Smooth muscle cell (in vitro differentiated cells): ENCODE data around the gene RABEP2. TPM values are rescaled to one million over a fixed set of nuclear protein-coding genes. Genes with fewer than 3 reads are reported as not detected.
"Not testable (repeated sequence)": the region's sequence is repeated elsewhere in the genome, so short reads cannot be mapped to it uniquely, and the experiment has no call there.

Experiments used
- DNase-seq: peaks from one replicate; lab custom pipeline; 2025; ENCODE audit not compliant: unreplicated experiment; lab: John Stamatoyannopoulos, UW
- H2AFZ ChIP-seq: fragments of 200-600 bp; sonication (generic); 2 replicates; pipeline ENCODE4 v1.6.0; 2016; ENCODE audit warnings: antibody characterized with exemption, low read depth, mild to moderate bottlenecking
- H3F3A ChIP-seq: fragments of 200-600 bp; sonication (generic); 2 replicates; pipeline ENCODE4 v1.6.0; 2017; ENCODE audit warnings: antibody characterized with exemption, low read depth
- H3K27ac ChIP-seq: fragments of 200-600 bp; sonication (generic); 2 replicates; pipeline ENCODE4 v1.5.1; 2016; ENCODE audit warnings: low read depth, mild to moderate bottlenecking
- H3K27me3 ChIP-seq: fragments of 200-600 bp; sonication (generic); 2 replicates; pipeline ENCODE4 v1.6.1; 2016; ENCODE audit warnings: low read depth, mild to moderate bottlenecking
- H3K36me3 ChIP-seq: fragments of 200-600 bp; sonication (generic); 2 replicates; pipeline ENCODE4 v1.5.1; 2016; ENCODE audit warnings: low read depth
- H3K4me1 ChIP-seq: fragments of 200-600 bp; sonication (generic); 2 replicates; pipeline ENCODE4 v1.5.1; 2016; ENCODE audit warnings: low read depth
- H3K4me2 ChIP-seq: fragments of 200-600 bp; sonication (generic); 2 replicates; pipeline ENCODE4 v1.6.0; 2016; ENCODE audit warnings: mild to moderate bottlenecking
- H3K4me3 ChIP-seq: fragments of 200-600 bp; sonication (generic); 2 replicates; pipeline ENCODE4 v1.5.1; 2016; ENCODE audit warnings: mild to moderate bottlenecking
- H3K79me2 ChIP-seq: fragments of 200-600 bp; sonication (generic); 2 replicates; pipeline ENCODE4 v1.6.0; 2016; ENCODE audit warnings: low read depth, mild to moderate bottlenecking
- H3K9ac ChIP-seq: fragments of 200-600 bp; sonication (generic); 2 replicates; pipeline ENCODE4 v1.6.0; 2016; ENCODE audit warnings: low read depth
- H3K9me3 ChIP-seq: fragments of 200-600 bp; sonication (generic); replicated peaks from 2 replicates; pipeline ENCODE4 v1.5.1; 2016; ENCODE audit warnings: low read depth
- H4K20me1 ChIP-seq: fragments of 200-600 bp; sonication (generic); 2 replicates; pipeline ENCODE4 v1.6.0; 2016; ENCODE audit warnings: low read depth
- WGBS: methylation state at CpG from one replicate; pipeline ENCODE4 v1.1.7; 2016; ENCODE audit warnings: low lambda C conversion rate; 5-methylcytosine and 5-hydroxymethylcytosine counted together
- polyA plus RNA-seq: library from polyadenylated mRNA; unstranded; fragments of >200 nt; fragmentation: Nextera tagmentation; extraction: Ambion mirVana; gene quantifications from 2 replicates; pipeline ENCODE4 v1.2.1, GENCODE V29; 2016
- total RNA-seq: library from RNA; depleted of rRNA; stranded (reverse); fragments of >200 nt; gene quantifications from 2 replicates; pipeline ENCODE4 v1.2.3, GENCODE V29; 2014
- TF ChIP-seq, protein P1 (sequence below): fragments of 200-600 bp; sonication (generic); IDR thresholded peaks from 2 replicates; pipeline ENCODE4 v1.5.1; 2017; ENCODE audit warnings: borderline replicate concordance, mild to moderate bottlenecking, antibody characterized with exemption; ENCODE audit not compliant: insufficient read depth, poor library complexity, severe bottlenecking

The RABEP2 gene
- total and polyA plus RNA-seq, 2 experiments from 2014 or later = 14.7 to 16.6 TPM

DNA sequence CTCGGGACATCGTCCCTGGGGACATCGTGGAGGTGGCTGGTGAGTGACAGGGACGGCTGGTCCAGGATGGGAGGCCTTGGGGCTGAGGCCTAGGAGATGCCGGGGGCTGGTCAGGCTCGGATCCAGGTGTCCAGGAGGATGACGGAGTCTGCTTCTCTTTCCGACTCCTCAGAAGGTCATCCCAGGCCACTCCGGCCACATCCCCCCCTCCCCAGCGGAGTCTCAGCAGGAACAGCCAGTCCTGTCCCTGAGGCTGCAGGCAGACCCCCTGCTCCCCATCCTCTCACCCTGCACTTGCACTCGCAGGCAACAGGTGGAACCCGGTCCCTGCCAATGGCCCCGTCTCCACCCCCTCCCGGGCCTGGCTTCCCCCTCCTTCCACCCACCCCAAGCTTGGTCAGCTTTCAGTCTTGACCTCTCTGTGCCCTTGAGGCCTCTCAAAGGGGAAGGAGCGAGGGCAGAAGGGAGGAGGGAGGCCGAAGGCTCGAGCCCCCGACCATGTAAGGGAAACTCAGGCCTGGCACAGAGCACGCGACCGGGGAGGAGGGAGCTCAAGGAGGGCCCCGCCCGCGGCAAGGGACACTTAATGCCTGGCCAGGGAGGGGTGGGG, 42.4 kb downstream of the RABEP2 start:
- Histone ChIP-seq H3K27me3 (no peaks in the 10 kb centered on the region), H3F3A (no peaks in the 10 kb centered on the region), H3K4me3 (no peak overlapping the region), H3K9me3 (no peaks in the 10 kb centered on the region), H3K79me2 (no peaks in the 10 kb centered on the region), H2AFZ (no peak overlapping the region), H3K36me3 (no peaks in the 10 kb centered on the region), H4K20me1 (no peaks in the 10 kb centered on the region), H3K27ac (no peak overlapping the region), H3K4me1 (peaks cover 10% of the 10 kb centered on the region), H3K4me2 (no peak overlapping the region), H3K9ac (no peak overlapping the region)
- no peak for DNase-seq
- WGBS = 79% methylated on average over 14 of the region's 24 CpGs
- TF ChIP-seq, protein P1, sequence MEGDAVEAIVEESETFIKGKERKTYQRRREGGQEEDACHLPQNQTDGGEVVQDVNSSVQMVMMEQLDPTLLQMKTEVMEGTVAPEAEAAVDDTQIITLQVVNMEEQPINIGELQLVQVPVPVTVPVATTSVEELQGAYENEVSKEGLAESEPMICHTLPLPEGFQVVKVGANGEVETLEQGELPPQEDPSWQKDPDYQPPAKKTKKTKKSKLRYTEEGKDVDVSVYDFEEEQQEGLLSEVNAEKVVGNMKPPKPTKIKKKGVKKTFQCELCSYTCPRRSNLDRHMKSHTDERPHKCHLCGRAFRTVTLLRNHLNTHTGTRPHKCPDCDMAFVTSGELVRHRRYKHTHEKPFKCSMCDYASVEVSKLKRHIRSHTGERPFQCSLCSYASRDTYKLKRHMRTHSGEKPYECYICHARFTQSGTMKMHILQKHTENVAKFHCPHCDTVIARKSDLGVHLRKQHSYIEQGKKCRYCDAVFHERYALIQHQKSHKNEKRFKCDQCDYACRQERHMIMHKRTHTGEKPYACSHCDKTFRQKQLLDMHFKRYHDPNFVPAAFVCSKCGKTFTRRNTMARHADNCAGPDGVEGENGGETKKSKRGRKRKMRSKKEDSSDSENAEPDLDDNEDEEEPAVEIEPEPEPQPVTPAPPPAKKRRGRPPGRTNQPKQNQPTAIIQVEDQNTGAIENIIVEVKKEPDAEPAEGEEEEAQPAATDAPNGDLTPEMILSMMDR = no peak

DNA sequence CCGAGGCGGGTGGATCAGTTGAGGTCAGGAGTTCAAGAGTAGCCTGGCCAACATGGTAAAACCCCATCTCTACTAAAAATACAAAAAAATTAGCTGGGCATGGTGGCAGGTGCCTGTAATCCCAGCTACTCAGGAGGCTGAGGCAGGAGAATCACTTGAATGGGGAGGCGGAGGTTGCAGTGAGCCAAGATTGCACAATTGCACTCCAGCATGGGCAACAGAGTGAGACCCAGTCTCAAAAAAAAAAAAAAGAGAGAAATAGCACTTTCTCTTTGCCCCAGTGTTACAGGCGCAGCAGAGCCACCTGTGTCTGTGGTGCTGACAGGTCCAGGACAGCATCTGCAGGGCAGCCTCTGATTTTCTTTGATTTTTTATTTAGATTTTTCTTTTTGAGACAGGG, 43.5 kb downstream of the RABEP2 start:
- H3K4me1 ChIP-seq, DNase-seq, H3K4me3 ChIP-seq, H3F3A ChIP-seq, H3K9me3 ChIP-seq, H3K27me3 ChIP-seq, H3K4me2 ChIP-seq, H4K20me1 ChIP-seq, H3K79me2 ChIP-seq, H3K9ac ChIP-seq, H3K27ac ChIP-seq, H2AFZ ChIP-seq, H3K36me3 ChIP-seq: not testable (repeated sequence)
- 100% methylated on average over 4 of the region's 4 CpGs for WGBS

DNA sequence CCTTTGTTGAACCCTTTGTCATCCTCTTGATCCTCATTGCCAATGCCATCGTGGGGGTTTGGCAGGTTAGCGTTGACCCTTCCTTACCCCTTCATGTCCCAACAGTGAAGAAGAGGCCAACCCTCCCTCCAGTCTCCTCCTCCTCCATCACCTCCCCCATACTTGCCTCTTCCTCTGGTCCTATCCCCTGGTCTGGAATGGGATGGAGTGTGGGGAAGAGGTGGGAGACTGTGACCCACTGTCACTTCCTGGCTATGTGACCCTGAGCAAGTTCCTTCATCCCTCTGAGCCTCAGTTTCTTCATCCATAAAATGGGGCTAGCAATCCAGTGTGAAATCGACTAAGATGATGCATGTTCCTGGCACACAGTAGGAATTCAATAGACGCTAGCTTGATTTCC, 44.1 kb downstream of the RABEP2 start:
- no peak overlapping the region for H3K27ac ChIP-seq
- no peaks in the 10 kb centered on the region for H4K20me1 ChIP-seq
- H3K4me3 ChIP-seq = no peak overlapping the region
- no peak overlapping the region for H2AFZ ChIP-seq
- H3K9me3 ChIP-seq = no peaks in the 10 kb centered on the region
- H3K4me2 ChIP-seq = no peak overlapping the region
- 97% methylated on average over 4 of the region's 4 CpGs for WGBS
- DNase-seq = no peak
- H3K9ac ChIP-seq = no peak overlapping the region
- TF ChIP-seq, protein P1 = no peak
- H3K4me1 ChIP-seq = peaks cover 10% of the 10 kb centered on the region
- no peaks in the 10 kb centered on the region for H3K79me2 ChIP-seq
- H3K36me3 ChIP-seq = no peaks in the 10 kb centered on the region
- H3F3A ChIP-seq = no peaks in the 10 kb centered on the region
- no peaks in the 10 kb centered on the region for H3K27me3 ChIP-seq

DNA sequence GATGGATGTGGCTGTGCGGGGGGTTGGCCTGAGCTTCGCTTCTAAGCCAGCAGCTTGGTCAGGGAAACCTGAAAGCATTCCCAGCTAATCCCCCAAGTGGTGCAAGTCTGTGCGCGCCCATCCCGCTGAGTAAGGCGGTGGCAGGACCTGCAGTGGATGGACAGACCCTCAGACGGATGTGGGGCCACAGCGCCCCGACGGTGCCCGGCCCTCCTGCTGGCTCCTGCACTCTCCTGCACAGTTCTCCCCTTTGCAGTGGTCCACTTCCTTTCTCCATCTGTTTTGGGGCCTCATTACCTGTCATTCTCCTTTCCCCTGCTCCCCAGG, 44.5 kb downstream of the RABEP2 start:
- Histone ChIP-seq H3K79me2 (no peaks in the 10 kb centered on the region), H3K27me3 (no peaks in the 10 kb centered on the region), H3K4me3 (no peak overlapping the region), H3F3A (no peaks in the 10 kb centered on the region), H3K9me3 (no peaks in the 10 kb centered on the region), H3K9ac (no peak overlapping the region), H3K36me3 (no peaks in the 10 kb centered on the region), H3K4me1 (peaks cover 10% of the 10 kb centered on the region), H2AFZ (no peak overlapping the region), H3K27ac (no peak overlapping the region), H4K20me1 (no peaks in the 10 kb centered on the region), H3K4me2 (peak overlapping the region; percentile 97)
- 37% methylated on average over 11 of the region's 11 CpGs for WGBS
- DNase-seq = no peak
- TF ChIP-seq, protein P1 = no peak
